H9 (cell line): Measurements from ENCODE around the gene PFDN1. TPM values are rescaled to one million over a fixed set of nuclear protein-coding genes. Genes with fewer than 3 reads are reported as not detected.

Experiments
- DNase-seq: peaks from one replicate; pipeline ENCODE4 v3.0.0-alpha.2; 2017
- H2AFZ ChIP-seq: one replicate; pipeline ENCODE4 v1.6.1; 2013; ENCODE audit warnings: mild to moderate bottlenecking, low read length, control low read depth, moderate library complexity
- H2AK5ac ChIP-seq: 2 replicates; pipeline ENCODE4 v1.6.1; 2013; ENCODE audit warnings: low read length, control low read depth, mixed read lengths; ENCODE audit not compliant: insufficient read length
- H2BK120ac ChIP-seq: one replicate; pipeline ENCODE4 v1.6.1; 2013; ENCODE audit warnings: low read depth, mild to moderate bottlenecking, low read length, control low read depth, inconsistent platforms; ENCODE audit not compliant: poor library complexity, severe bottlenecking
- H2BK12ac ChIP-seq: 2 replicates; pipeline ENCODE4 v1.6.1; 2013; ENCODE audit warnings: low read length, control low read depth, mixed read lengths, low read depth; ENCODE audit not compliant: insufficient read length
- H2BK15ac ChIP-seq: 2 replicates; pipeline ENCODE4 v1.6.1; 2013; ENCODE audit warnings: low read depth, low read length, control low read depth
- H2BK20ac ChIP-seq: one replicate; pipeline ENCODE4 v1.6.1; 2013; ENCODE audit warnings: low read depth, mild to moderate bottlenecking, low read length, control low read depth, inconsistent platforms; ENCODE audit not compliant: poor library complexity, severe bottlenecking
- H2BK5ac ChIP-seq: 2 replicates; pipeline ENCODE4 v1.6.1; 2013; ENCODE audit warnings: low read length, control low read depth, mixed read lengths; ENCODE audit not compliant: insufficient read length
- H3K14ac ChIP-seq: 2 replicates; pipeline ENCODE4 v1.6.1; 2013; ENCODE audit warnings: low read length, control low read depth; ENCODE audit not compliant: insufficient read depth
- H3K18ac ChIP-seq: 2 replicates; pipeline ENCODE4 v1.6.1; 2013; ENCODE audit warnings: low read depth, mild to moderate bottlenecking, mixed read lengths, low read length, control low read depth; ENCODE audit not compliant: insufficient read length
- H3K23ac ChIP-seq: 2 replicates; pipeline ENCODE4 v1.6.1; 2013; ENCODE audit warnings: low read length, control low read depth, mixed read lengths, low read depth; ENCODE audit not compliant: insufficient read length
- H3K23me2 ChIP-seq: 2 replicates; pipeline ENCODE4 v1.6.1; 2013; ENCODE audit warnings: low read depth, mild to moderate bottlenecking, mixed read lengths, low read length, control low read depth; ENCODE audit not compliant: insufficient read length, poor library complexity, severe bottlenecking
- H3K27ac ChIP-seq: 2 replicates; pipeline ENCODE4 v1.5.1; 2013; ENCODE audit warnings: low read length, control low read depth, mixed read lengths, low read depth; ENCODE audit not compliant: insufficient read length
- H3K27me3 ChIP-seq: 2 replicates; pipeline ENCODE4 v1.6.1; 2013; ENCODE audit warnings: low read length, control low read depth, inconsistent platforms; ENCODE audit not compliant: insufficient read depth
- H3K4ac ChIP-seq: 2 replicates; pipeline ENCODE4 v1.6.1; 2013; ENCODE audit warnings: low read depth, mild to moderate bottlenecking, control low read depth, inconsistent platforms, low read length, moderate library complexity
- H3K4me1 ChIP-seq: 2 replicates; pipeline ENCODE4 v1.6.1; 2013; ENCODE audit warnings: low read length, control low read depth, inconsistent platforms; ENCODE audit not compliant: insufficient read depth
- H3K4me2 ChIP-seq: 2 replicates; pipeline ENCODE4 v1.6.1; 2013; ENCODE audit warnings: low read length, control low read depth, mixed read lengths; ENCODE audit not compliant: insufficient read length, insufficient read depth
- H3K56ac ChIP-seq: 2 replicates; pipeline ENCODE4 v1.6.1; 2013; ENCODE audit warnings: low read depth, mild to moderate bottlenecking, mixed read lengths, low read length, control low read depth; ENCODE audit not compliant: insufficient read length
- H3K79me1 ChIP-seq: 2 replicates; pipeline ENCODE4 v1.6.1; 2013; ENCODE audit warnings: low read depth, mild to moderate bottlenecking, moderate library complexity, low read length, control low read depth, inconsistent platforms; ENCODE audit not compliant: insufficient read depth, poor library complexity, severe bottlenecking
- H3K79me2 ChIP-seq: 2 replicates; pipeline ENCODE4 v1.6.1; 2013; ENCODE audit warnings: low read length, control low read depth, inconsistent platforms; ENCODE audit not compliant: insufficient read depth
- H3K9ac ChIP-seq: 2 replicates; pipeline ENCODE4 v1.6.1; 2013; ENCODE audit warnings: low read length, control low read depth, mixed read lengths; ENCODE audit not compliant: insufficient read length; ENCODE audit errors: extremely low read depth
- H3K9me3 ChIP-seq: one replicate; pipeline ENCODE4 v1.6.1; 2013; ENCODE audit warnings: low read depth, low read length, inconsistent platforms; ENCODE audit not compliant: control insufficient read depth
- H3T11ph ChIP-seq: one replicate; pipeline ENCODE4 v1.6.1; 2013; ENCODE audit warnings: mild to moderate bottlenecking, low read length, control low read depth, inconsistent platforms
- H4K20me1 ChIP-seq: one replicate; pipeline ENCODE4 v1.6.1; 2013; ENCODE audit not compliant: control insufficient read depth, insufficient read length, insufficient read depth
- H4K5ac ChIP-seq: 2 replicates; pipeline ENCODE4 v1.6.1; 2013; ENCODE audit warnings: low read depth, mild to moderate bottlenecking, mixed read lengths, low read length, control low read depth; ENCODE audit not compliant: insufficient read length
- H4K8ac ChIP-seq: replicated peaks from 2 replicates; pipeline ENCODE4 v1.6.1; 2013; ENCODE audit warnings: low read length, control low read depth, mixed read lengths, low read depth; ENCODE audit not compliant: insufficient read length
- H4K91ac ChIP-seq: 2 replicates; pipeline ENCODE4 v1.6.1; 2013; ENCODE audit warnings: low read depth, mild to moderate bottlenecking, moderate library complexity, mixed read lengths, low read length, control low read depth; ENCODE audit not compliant: insufficient read length
- H3K27ac Mint-ChIP-seq, 3 experiments: 2 replicates in 2 of 3; 3 replicates in 1 of 3; pipeline ENCODE4 v1.8.0; 2020 to 2021; ENCODE audit warnings: mixed read lengths in 3 of 3, mild to moderate bottlenecking in 1 of 3, moderate library complexity in 1 of 3
- H3K27me3 Mint-ChIP-seq: 2 replicates; pipeline ENCODE4 v1.8.0; 2021; ENCODE audit warnings: low read depth, mild to moderate bottlenecking, moderate library complexity, mixed read lengths
- H3K36me3 Mint-ChIP-seq, 3 experiments: 2 replicates in 2 of 3; 3 replicates in 1 of 3; pipeline ENCODE4 v1.8.0; 2020 to 2021; ENCODE audit warnings: low read depth in 3 of 3, mixed read lengths in 3 of 3; ENCODE audit not compliant: insufficient read depth in 1 of 3
- H3K4me1 Mint-ChIP-seq, 2 experiments: 2 replicates each; pipeline ENCODE4 v1.8.0; 2020; ENCODE audit warnings: mixed read lengths in 2 of 2
- H3K4me3 Mint-ChIP-seq, 2 experiments: 2 replicates in 1 of 2; 3 replicates in 1 of 2; pipeline ENCODE4 v1.8.0; 2020 to 2021; ENCODE audit warnings: mild to moderate bottlenecking in 2 of 2, mixed read lengths in 2 of 2, moderate library complexity in 1 of 2
- H3K9me3 Mint-ChIP-seq, 2 experiments: 2 replicates in 1 of 2; 3 replicates in 1 of 2; pipeline ENCODE4 v1.8.0; 2020; ENCODE audit warnings: mild to moderate bottlenecking in 2 of 2, mixed read lengths in 2 of 2, moderate library complexity in 1 of 2
- CTCF ChIP-seq: fragments of 200-600 bp; sonication (generic); conservative IDR thresholded peaks from 3 replicates; pipeline ENCODE4 v1.8.0; 2021; ENCODE audit warnings: antibody characterized with exemption, mild to moderate bottlenecking
- WGBS: extraction: QIAGEN DNeasy Blood & Tissue Kit; methylation state at CpG from one replicate; pipeline ENCODE4 v1.1.7; 2013; ENCODE audit warnings: missing lambda C conversion rate, low lambda C conversion rate, mixed read lengths; ENCODE audit not compliant: insufficient read length; ENCODE audit errors: extremely low coverage; 5-methylcytosine and 5-hydroxymethylcytosine counted together
- total RNA-seq: library from RNA; stranded (reverse); gene quantifications from 2 replicates; pipeline ENCODE4 v1.2.1, GENCODE V29; 2021

PFDN1 gene
- total RNA-seq, 1 experiment from 2014 or later: 58.3 TPM

DNA sequence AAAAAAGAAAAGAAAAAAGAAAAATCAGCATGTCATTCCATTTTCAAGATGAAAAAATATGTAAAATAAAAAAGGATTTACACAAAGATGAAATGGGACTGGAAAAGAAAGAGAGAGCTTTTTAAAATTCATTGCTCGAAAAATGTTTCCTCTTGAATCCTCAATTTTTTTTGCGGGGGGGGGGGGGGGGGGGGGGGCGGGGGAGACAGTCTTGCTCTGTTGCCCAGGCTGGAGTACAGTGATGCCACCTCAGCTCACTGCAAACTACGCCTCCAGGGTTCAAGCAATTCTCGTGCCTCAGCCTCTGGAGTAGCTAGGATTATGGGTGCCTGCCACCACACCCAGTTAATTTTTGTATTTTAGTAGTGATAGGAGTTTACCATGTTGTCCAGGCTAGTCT is 16.5 kb downstream of the PFDN1 start:
- H3K27me3 Mint-ChIP-seq: no peaks in the 10 kb centered on the region
- DNase-seq: no peak
- no peak overlapping the region for H3K23ac ChIP-seq
- no CpG with 5 or more reads among the region's 5 CpGs for WGBS
- no peak overlapping the region for H3K4me2 ChIP-seq
- H2BK20ac ChIP-seq: no peak overlapping the region
- no peak overlapping the region for H4K5ac ChIP-seq
- no peak overlapping the region for H3K27ac Mint-ChIP-seq
- H3K27me3 ChIP-seq: no peaks in the 10 kb centered on the region
- H3K23me2 ChIP-seq: no peaks in the 10 kb centered on the region
- no peak overlapping the region for H3K56ac ChIP-seq
- no peak overlapping the region for H3K9ac ChIP-seq
- H3K9me3 Mint-ChIP-seq: no peaks in the 10 kb centered on the region
- H2BK12ac ChIP-seq: no peak overlapping the region
- no peak overlapping the region for H2BK5ac ChIP-seq
- H3K9me3 ChIP-seq: no peaks in the 10 kb centered on the region
- H3K18ac ChIP-seq: no peak overlapping the region
- no peaks in the 10 kb centered on the region for H3K36me3 Mint-ChIP-seq
- no peak overlapping the region for H3K14ac ChIP-seq
- H2AFZ ChIP-seq: no peak overlapping the region
- H2AK5ac ChIP-seq: no peak overlapping the region
- H3T11ph ChIP-seq: no peak overlapping the region
- no peak overlapping the region for H3K4ac ChIP-seq
- H3K4me1 Mint-ChIP-seq: no peaks in the 10 kb centered on the region
- H3K79me1 ChIP-seq: no peaks in the 10 kb centered on the region
- no peaks in the 10 kb centered on the region for H4K20me1 ChIP-seq
- no peaks in the 10 kb centered on the region for H3K4me1 ChIP-seq
- no peak overlapping the region for H3K4me3 Mint-ChIP-seq
- no peak for TF ChIP-seq CTCF
- no peak overlapping the region for H4K91ac ChIP-seq
- H2BK15ac ChIP-seq: no peak overlapping the region
- no peak overlapping the region for H2BK120ac ChIP-seq
- H3K27ac ChIP-seq: no peak overlapping the region
- H4K8ac ChIP-seq: no peak overlapping the region
- H3K79me2 ChIP-seq: peaks cover 2% of the 10 kb centered on the region; the same call in 1 of the 2 replicates
